Measurements from ENCODE around the gene SNRNP70.
"Not testable (repeated sequence)": the region's sequence is repeated elsewhere in the genome, so short reads cannot be mapped to it uniquely, and the experiment has no call there.

DNA sequence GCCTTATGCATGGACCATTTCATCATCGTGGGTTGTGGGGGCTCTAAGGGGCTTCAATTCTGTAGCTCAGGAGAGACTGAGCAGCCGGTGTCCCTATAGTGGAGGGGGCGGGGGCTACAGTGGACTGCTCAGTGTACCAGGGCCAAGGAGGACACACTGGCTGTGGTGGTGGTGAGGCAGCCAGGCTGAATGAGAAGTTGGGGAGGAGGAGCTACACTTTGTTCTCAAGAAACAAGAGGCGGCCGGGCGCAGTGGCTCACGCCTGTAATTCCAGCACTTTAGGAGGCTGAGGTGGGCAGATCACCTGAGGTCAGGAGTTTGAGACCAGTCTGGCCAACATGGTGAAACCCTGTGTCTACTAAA is 61.1 kb downstream of the SNRNP70 start:
- TF ChIP-seq, protein P1, sequence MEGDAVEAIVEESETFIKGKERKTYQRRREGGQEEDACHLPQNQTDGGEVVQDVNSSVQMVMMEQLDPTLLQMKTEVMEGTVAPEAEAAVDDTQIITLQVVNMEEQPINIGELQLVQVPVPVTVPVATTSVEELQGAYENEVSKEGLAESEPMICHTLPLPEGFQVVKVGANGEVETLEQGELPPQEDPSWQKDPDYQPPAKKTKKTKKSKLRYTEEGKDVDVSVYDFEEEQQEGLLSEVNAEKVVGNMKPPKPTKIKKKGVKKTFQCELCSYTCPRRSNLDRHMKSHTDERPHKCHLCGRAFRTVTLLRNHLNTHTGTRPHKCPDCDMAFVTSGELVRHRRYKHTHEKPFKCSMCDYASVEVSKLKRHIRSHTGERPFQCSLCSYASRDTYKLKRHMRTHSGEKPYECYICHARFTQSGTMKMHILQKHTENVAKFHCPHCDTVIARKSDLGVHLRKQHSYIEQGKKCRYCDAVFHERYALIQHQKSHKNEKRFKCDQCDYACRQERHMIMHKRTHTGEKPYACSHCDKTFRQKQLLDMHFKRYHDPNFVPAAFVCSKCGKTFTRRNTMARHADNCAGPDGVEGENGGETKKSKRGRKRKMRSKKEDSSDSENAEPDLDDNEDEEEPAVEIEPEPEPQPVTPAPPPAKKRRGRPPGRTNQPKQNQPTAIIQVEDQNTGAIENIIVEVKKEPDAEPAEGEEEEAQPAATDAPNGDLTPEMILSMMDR (IDR thresholded peaks at IDR 0.05) = not testable (repeated sequence)
- not testable (repeated sequence) for TF ChIP-seq POLR2A (IDR thresholded peaks at IDR 0.05)
